ENCODE measurements around the gene OXLD1.

Gene OXLD1

DNA sequence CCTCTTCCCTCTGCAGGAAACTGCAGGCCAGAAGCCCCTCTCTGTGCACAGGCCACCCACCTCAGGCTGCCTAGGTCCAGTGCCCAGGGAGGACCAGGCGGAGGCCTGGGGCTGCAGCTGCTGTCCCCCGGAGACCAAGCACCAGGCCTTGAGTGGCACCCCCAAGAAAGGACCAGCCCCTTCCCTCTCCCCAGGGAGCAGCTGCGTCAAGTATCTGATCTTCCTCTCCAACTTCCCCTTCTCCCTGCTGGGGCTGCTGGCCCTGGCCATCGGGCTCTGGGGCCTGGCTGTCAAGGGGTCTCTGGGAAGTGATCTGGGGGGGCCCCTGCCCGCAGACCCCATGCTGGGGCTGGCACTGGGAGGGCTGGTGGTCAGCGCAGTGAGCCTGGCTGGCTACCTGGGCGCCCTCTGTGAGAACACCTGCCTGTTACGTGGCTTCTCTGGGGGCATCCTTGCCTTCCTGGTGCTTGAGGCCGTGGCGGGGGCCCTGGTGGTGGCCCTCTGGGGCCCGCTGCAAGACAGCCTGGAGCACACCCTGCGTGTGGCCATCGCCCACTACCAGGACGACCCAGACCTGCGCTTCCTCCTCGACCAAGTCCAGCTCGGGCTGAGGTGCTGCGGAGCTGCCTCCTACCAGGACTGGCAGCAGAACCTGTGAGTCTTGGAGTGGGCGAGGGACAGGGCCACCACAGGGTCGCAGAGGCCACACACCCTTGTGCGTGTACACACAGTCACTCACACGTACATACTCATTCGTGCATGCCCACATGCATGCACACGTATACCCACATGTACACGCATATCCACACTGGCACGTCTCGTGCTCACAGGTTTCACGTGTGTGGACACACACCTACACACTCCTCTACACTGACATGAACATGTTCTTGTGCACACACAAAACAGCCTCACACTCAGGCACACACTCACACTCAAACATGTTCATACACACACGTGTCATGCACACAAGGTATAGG is 21.1 kb downstream of the OXLD1 start:
- H3K36me3 ChIP-seq (ENCODE audit: insufficient read depth, low read length) = no peaks in the 10 kb centered on the region

DNA sequence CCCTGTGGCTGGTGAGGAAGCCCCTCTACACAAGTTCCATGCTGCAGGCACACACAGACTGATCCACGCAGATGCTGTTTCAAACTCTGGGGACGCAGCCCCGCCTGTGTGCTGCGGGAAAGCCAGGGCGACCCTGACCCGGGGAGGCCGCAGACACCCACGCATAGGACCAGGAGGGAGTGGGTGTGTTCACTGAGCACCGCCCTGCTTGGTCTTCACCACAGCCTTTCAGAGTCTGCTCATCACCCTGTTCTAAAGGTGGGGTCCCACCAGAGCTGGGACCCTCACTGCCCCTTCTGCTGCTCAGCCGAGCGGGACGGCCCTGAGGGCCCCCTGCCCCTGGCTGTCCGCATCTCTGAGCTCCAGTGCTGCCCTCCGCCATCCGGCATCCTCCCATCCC is 21.9 kb downstream of the OXLD1 start:
- no peak overlapping the region for H3K9ac ChIP-seq (ENCODE audit: low read depth, low read length)
- TF ChIP-seq, protein P1, sequence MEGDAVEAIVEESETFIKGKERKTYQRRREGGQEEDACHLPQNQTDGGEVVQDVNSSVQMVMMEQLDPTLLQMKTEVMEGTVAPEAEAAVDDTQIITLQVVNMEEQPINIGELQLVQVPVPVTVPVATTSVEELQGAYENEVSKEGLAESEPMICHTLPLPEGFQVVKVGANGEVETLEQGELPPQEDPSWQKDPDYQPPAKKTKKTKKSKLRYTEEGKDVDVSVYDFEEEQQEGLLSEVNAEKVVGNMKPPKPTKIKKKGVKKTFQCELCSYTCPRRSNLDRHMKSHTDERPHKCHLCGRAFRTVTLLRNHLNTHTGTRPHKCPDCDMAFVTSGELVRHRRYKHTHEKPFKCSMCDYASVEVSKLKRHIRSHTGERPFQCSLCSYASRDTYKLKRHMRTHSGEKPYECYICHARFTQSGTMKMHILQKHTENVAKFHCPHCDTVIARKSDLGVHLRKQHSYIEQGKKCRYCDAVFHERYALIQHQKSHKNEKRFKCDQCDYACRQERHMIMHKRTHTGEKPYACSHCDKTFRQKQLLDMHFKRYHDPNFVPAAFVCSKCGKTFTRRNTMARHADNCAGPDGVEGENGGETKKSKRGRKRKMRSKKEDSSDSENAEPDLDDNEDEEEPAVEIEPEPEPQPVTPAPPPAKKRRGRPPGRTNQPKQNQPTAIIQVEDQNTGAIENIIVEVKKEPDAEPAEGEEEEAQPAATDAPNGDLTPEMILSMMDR (IDR thresholded peaks at IDR 0.05; ENCODE audit: borderline replicate concordance, extremely low read depth, low read length, poor library complexity, severe bottlenecking) = no peak
- TF ChIP-seq EZH2 (IDR thresholded peaks at IDR 0.05; ENCODE audit: borderline replicate concordance, low read depth, low read length, severe bottlenecking) = no peak

More for the DNA sequence above, 21.1 kb downstream of the OXLD1 start:
- ATAC-seq (ENCODE audit: insufficient read depth, low read depth) (no peak), DNase-seq (no peak)
- Histone ChIP-seq H3K79me2 (ENCODE audit: insufficient read depth, low read length) (no peaks in the 10 kb centered on the region), H3K4me2 (ENCODE audit: insufficient read depth, low read length) (no peak overlapping the region), H3K27me3 (ENCODE audit: insufficient read depth, low read length, poor library complexity) (no peaks in the 10 kb centered on the region), H4K20me1 (ENCODE audit: insufficient read depth, low read length) (no peaks in the 10 kb centered on the region), H3K9me3 (ENCODE audit: insufficient read depth, low read length, severe bottlenecking) (peaks cover 2% of the 10 kb centered on the region), H3K4me1 (ENCODE audit: insufficient read depth, low read length) (no peaks in the 10 kb centered on the region), H3K4me3 (ENCODE audit: low read depth in 1 of 2, low read length in 2 of 2) (no peak overlapping the region), H3K9ac (ENCODE audit: low read depth, low read length) (no peak overlapping the region), H3K27ac (ENCODE audit: low read length) (no peak overlapping the region), H2AFZ (ENCODE audit: low read depth, low read length) (no peak overlapping the region)
- TF ChIP-seq, protein P1 (IDR thresholded peaks at IDR 0.05; ENCODE audit: borderline replicate concordance, extremely low read depth, low read length, poor library complexity, severe bottlenecking) = no peak
- no peak for TF ChIP-seq EZH2 (IDR thresholded peaks at IDR 0.05; ENCODE audit: borderline replicate concordance, low read depth, low read length, severe bottlenecking)

DNA sequence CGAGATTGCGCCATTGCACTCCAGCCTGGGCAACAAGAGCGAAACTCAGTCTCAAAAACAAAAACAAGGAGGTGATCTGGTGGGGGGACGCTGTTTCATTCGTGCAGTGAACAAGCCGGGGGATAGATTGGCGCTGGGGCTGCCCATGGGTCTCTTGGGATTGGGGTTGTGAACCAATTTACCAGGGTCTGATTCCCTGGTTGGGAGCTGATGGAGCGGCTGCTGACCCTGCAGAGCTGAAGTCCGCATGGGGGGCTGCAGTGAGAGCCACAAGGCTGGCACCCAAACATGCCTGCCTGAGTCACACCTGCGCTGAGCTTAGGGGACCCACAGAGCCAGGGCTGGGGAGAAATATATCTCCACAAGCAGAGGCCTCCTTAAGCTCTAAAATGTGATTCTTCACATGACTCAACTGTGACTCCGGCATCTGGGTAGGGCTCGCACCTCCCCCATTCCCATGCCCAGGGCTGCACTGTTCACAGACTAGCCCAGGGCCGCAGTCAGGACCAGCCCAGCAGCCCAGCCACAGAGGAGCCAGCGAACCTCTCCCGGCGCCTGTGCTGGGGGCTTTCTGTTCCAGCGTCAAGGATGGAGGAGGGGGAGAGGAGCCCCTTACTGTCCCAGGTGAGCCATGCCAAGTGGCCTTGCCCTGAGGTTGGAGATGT is 24.4 kb downstream of the OXLD1 start:
- no peaks in the 10 kb centered on the region for H3K79me2 ChIP-seq (ENCODE audit: insufficient read depth, low read length)
- no peak overlapping the region for H2AFZ ChIP-seq (ENCODE audit: low read depth, low read length)
- ATAC-seq (ENCODE audit: insufficient read depth, low read depth) = no peak
- H3K9me3 ChIP-seq (ENCODE audit: insufficient read depth, low read length, severe bottlenecking) = no peaks in the 10 kb centered on the region
- H3K27me3 ChIP-seq (ENCODE audit: insufficient read depth, low read length, poor library complexity) = no peaks in the 10 kb centered on the region
- no peak overlapping the region for H3K9ac ChIP-seq (ENCODE audit: low read depth, low read length)
- H3K27ac ChIP-seq (ENCODE audit: low read length) = no peak overlapping the region
- no peak for DNase-seq
- TF ChIP-seq, protein P1 (IDR thresholded peaks at IDR 0.05; ENCODE audit: borderline replicate concordance, extremely low read depth, low read length, poor library complexity, severe bottlenecking) = no peak
- no peak for TF ChIP-seq EZH2 (IDR thresholded peaks at IDR 0.05; ENCODE audit: borderline replicate concordance, low read depth, low read length, severe bottlenecking)
- H3K4me1 ChIP-seq (ENCODE audit: insufficient read depth, low read length) = peaks cover 11% of the 10 kb centered on the region
- no peak overlapping the region for H3K4me3 ChIP-seq (ENCODE audit: low read depth in 1 of 2, low read length in 2 of 2)
- no peak overlapping the region for H3K4me2 ChIP-seq (ENCODE audit: insufficient read depth, low read length)
- no peaks in the 10 kb centered on the region for H3K36me3 ChIP-seq (ENCODE audit: insufficient read depth, low read length)
- no peaks in the 10 kb centered on the region for H4K20me1 ChIP-seq (ENCODE audit: insufficient read depth, low read length)

More for the DNA sequence above, 21.9 kb downstream of the OXLD1 start:
- no peak for DNase-seq
- H3K27ac ChIP-seq (ENCODE audit: low read length) = no peak overlapping the region
- H3K9me3 ChIP-seq (ENCODE audit: insufficient read depth, low read length, severe bottlenecking) = peaks cover 2% of the 10 kb centered on the region
- H2AFZ ChIP-seq (ENCODE audit: low read depth, low read length) = no peak overlapping the region
- H3K4me1 ChIP-seq (ENCODE audit: insufficient read depth, low read length) = no peaks in the 10 kb centered on the region
- ATAC-seq (ENCODE audit: insufficient read depth, low read depth) = no peak
- no peaks in the 10 kb centered on the region for H3K27me3 ChIP-seq (ENCODE audit: insufficient read depth, low read length, poor library complexity)
- no peak overlapping the region for H3K4me3 ChIP-seq (ENCODE audit: low read depth in 1 of 2, low read length in 2 of 2)
- no peaks in the 10 kb centered on the region for H4K20me1 ChIP-seq (ENCODE audit: insufficient read depth, low read length)
- H3K36me3 ChIP-seq (ENCODE audit: insufficient read depth, low read length) = no peaks in the 10 kb centered on the region
- H3K4me2 ChIP-seq (ENCODE audit: insufficient read depth, low read length) = no peak overlapping the region
- H3K79me2 ChIP-seq (ENCODE audit: insufficient read depth, low read length) = no peaks in the 10 kb centered on the region

Measured in DND-41 (cell line).